Activated CD4-positive, alpha-beta T cell treated with anti-CD3 and anti-CD28 coated beads, Interleukin-2, amount 10 ng/mL, durations not matched to agents 7 days and 5 days (primary cell): ENCODE data around the gene MYO18B. TPM values are rescaled to one million over a fixed set of nuclear protein-coding genes. Genes with fewer than 3 reads are reported as not detected.

Source experiments
- CTCF ChIA-PET: fragments of 350-600 bp; sonication (Branson Sonifier 250); formaldehyde crosslinking; loops from one replicate; lab custom pipeline; 2021; ENCODE audit warnings: antibody characterized with exemption; lab: Charles Lee
- POLR2A ChIA-PET: fragments of 350-600 bp; sonication (Branson Sonifier 250); formaldehyde crosslinking; loops from one replicate; lab custom pipeline; 2021; ENCODE audit warnings: antibody characterized with exemption; lab: Charles Lee
- DNase-seq: peaks from one replicate; pipeline ENCODE4 v3.0.0-alpha.2; 2020
- H3K27ac Mint-ChIP-seq: one replicate; pipeline ENCODE4 v1.8.0; 2021; ENCODE audit warnings: mild to moderate bottlenecking, moderate library complexity, mixed read lengths
- H3K27me3 Mint-ChIP-seq: one replicate; pipeline ENCODE4 v1.8.0; 2021; ENCODE audit warnings: mixed read lengths
- H3K36me3 Mint-ChIP-seq: one replicate; pipeline ENCODE4 v1.8.0; 2021; ENCODE audit warnings: low read depth, mixed read lengths
- H3K4me1 Mint-ChIP-seq: one replicate; pipeline ENCODE4 v1.8.0; 2021; ENCODE audit warnings: mixed read lengths
- H3K4me3 Mint-ChIP-seq: one replicate; pipeline ENCODE4 v1.8.0; 2021; ENCODE audit warnings: mild to moderate bottlenecking, moderate library complexity, mixed read lengths
- H3K9me3 Mint-ChIP-seq: one replicate; pipeline ENCODE4 v1.8.0; 2021; ENCODE audit warnings: mixed read lengths
- total RNA-seq, 2 experiments: library from RNA; stranded (reverse); gene quantifications; one replicate each; pipeline ENCODE4 v1.2.3, GENCODE V29; 2021

MYO18B gene
- total RNA-seq, 2 experiments from 2014 or later = 2.0 TPM

DNA sequence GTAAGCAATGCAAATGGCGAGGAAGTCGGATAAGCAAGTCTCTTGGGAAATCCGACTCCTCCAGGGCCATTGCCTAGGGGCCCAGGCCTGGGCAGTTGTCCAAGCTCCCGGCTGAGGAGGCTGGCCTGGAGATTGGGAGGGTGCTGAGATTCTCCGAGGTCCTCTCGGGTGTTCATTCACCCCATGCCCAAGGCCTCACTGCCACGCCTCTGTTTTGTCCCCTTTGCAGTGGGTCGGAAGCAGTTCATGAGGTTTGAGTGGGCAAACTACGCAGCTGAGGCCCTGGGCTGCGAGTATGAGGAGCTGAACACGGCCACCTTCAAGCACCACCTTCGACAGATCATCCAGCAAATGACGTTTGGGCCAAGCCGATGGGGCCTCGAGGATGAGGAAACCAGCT lies 81.3 kb downstream of the MYO18B start:
- no peak overlapping the region for H3K4me3 Mint-ChIP-seq
- H3K9me3 Mint-ChIP-seq = no peaks in the 10 kb centered on the region
- DNase-seq = no peak
- peaks cover 7% of the 10 kb centered on the region for H3K27me3 Mint-ChIP-seq
- no peaks in the 10 kb centered on the region for H3K36me3 Mint-ChIP-seq
- H3K27ac Mint-ChIP-seq = no peak overlapping the region
- H3K4me1 Mint-ChIP-seq = no peaks in the 10 kb centered on the region
- ChIA-PET POLR2A (no interaction called here), CTCF (no interaction called here)

GRCh38 chr22:25824828-25825423 lies 82.9 kb downstream of the MYO18B start:
- no peak for DNase-seq
- no peaks in the 10 kb centered on the region for H3K9me3 Mint-ChIP-seq
- H3K27me3 Mint-ChIP-seq = peaks cover 5% of the 10 kb centered on the region
- H3K4me1 Mint-ChIP-seq = no peaks in the 10 kb centered on the region
- POLR2A ChIA-PET = no interaction called here
- H3K4me3 Mint-ChIP-seq = no peak overlapping the region
- no peaks in the 10 kb centered on the region for H3K36me3 Mint-ChIP-seq
- CTCF ChIA-PET = no interaction called here
- no peak overlapping the region for H3K27ac Mint-ChIP-seq

- ChIA-PET CTCF (interaction anchor here (0.6 kb wide), 1 partner anchor 19 kb away, joined by 4 read pairs; no protein-coding TSS in a partner anchor), POLR2A (no interaction called here)
- H3K4me3 Mint-ChIP-seq = no peak overlapping the region
- no peak for DNase-seq
- no peak overlapping the region for H3K27ac Mint-ChIP-seq
- no peaks in the 10 kb centered on the region for H3K36me3 Mint-ChIP-seq
- H3K9me3 Mint-ChIP-seq = no peaks in the 10 kb centered on the region
- H3K27me3 Mint-ChIP-seq = no peaks in the 10 kb centered on the region
- H3K4me1 Mint-ChIP-seq = no peaks in the 10 kb centered on the region
Observed at GRCh38 chr22:25827415-25827814, 85.4 kb downstream of the MYO18B start.

DNA sequence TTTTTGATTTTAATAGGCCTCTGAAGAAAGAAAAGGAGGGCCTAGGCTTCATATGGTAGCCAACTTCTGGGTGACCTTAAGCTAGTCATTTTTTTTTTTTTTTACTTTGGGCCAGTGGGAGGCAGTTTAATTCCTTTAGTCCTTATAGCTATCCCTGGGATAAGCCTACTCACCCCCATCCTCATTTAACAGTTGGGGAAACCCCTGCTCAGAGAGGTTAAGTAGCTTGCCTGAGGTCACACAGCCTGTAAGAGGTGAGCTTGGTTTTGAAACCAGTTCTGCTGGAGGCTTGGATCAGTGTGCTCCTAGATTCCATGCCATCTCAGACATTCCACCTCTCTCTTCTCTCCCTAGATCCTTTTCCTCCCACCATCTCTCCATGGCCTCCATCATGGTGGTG lies 86.4 kb downstream of the MYO18B start:
- Mint-ChIP-seq H3K27ac (no peak overlapping the region), H3K36me3 (no peaks in the 10 kb centered on the region), H3K4me1 (no peaks in the 10 kb centered on the region), H3K9me3 (no peaks in the 10 kb centered on the region), H3K27me3 (no peaks in the 10 kb centered on the region), H3K4me3 (no peak overlapping the region)
- no peak for DNase-seq
- ChIA-PET POLR2A (no interaction called here), CTCF (no interaction called here)

- H3K27ac Mint-ChIP-seq = no peak overlapping the region
- POLR2A ChIA-PET = no interaction called here
- no peak for DNase-seq
- H3K4me1 Mint-ChIP-seq = no peaks in the 10 kb centered on the region
- CTCF ChIA-PET = interaction anchor here (0.6 to 1.7 kb wide), 2 partner anchors 11 to 704 kb away, joined by 3 read pairs; no protein-coding TSS in a partner anchor
- H3K27me3 Mint-ChIP-seq = no peaks in the 10 kb centered on the region
- H3K36me3 Mint-ChIP-seq = no peaks in the 10 kb centered on the region
- no peaks in the 10 kb centered on the region for H3K9me3 Mint-ChIP-seq
- no peak overlapping the region for H3K4me3 Mint-ChIP-seq
Observed at GRCh38 chr22:25829237-25829636, 87.2 kb downstream of the MYO18B start.

DNA sequence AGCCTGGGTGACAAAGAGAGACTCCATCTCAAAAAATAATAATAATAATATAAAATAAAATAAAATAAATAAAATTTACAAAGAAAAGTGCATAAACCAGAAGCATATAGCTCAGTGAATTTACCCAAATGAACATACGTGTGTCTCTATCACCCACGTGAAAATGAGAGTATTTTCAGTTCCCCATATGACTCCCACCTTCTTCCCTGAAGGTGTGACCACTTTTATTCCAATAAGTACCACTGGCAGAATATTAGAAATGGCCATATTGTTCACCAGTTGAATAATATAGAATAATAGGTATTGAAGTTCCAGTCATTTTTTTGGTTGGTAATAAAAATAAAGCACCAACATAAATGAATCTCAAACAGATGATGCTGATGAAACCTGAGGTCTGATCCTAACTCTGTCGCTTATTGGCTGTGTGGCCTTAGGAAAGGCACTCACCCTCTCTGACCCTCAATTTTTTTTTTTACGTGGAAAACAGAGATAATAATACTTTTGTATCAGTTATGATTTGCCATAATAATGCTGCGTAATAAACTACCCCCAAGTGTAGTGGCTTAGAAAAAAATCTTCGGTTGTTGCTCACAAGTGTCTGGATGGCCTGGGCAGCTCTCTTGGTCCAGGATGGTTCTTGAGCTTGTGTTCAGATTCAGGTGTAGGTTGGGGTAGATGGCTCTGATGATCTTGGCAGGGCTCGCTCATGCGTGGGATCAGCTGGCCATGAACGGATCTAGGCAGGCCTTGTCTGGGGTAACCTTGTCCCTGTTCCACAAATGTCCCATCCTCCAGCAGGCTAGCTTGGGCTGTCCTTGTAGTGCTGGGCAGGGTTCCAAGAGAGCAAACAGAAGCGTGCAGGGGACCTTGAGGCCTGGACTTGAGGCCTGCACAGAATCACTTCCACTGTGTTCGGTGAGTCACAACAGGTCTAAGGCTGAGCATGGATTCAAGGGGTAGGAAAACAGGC lies 88.1 kb downstream of the MYO18B start:
- CTCF ChIA-PET = interaction anchor here (0.6 to 1.7 kb wide), 2 partner anchors 10 to 705 kb away, joined by 3 read pairs; no protein-coding TSS in a partner anchor
- H3K9me3 Mint-ChIP-seq = no peaks in the 10 kb centered on the region

GRCh38 chr22:25833091-25833490 lies 91.1 kb downstream of the MYO18B start:
- Mint-ChIP-seq H3K27me3 (no peaks in the 10 kb centered on the region), H3K4me1 (no peaks in the 10 kb centered on the region), H3K4me3 (no peak overlapping the region), H3K36me3 (no peaks in the 10 kb centered on the region), H3K27ac (no peak overlapping the region), H3K9me3 (no peaks in the 10 kb centered on the region)
- DNase-seq = no peak
- ChIA-PET CTCF (no interaction called here), POLR2A (no interaction called here)

More for the DNA sequence above, 88.1 kb downstream of the MYO18B start:
- Mint-ChIP-seq H3K27me3 (no peaks in the 10 kb centered on the region), H3K4me3 (no peak overlapping the region), H3K36me3 (no peaks in the 10 kb centered on the region), H3K4me1 (no peaks in the 10 kb centered on the region), H3K27ac (no peak overlapping the region)
- POLR2A ChIA-PET = interaction anchor here (0.6 kb wide), 1 partner anchor 29 kb away, joined by 4 read pairs; no protein-coding TSS in a partner anchor
- no peak for DNase-seq

GRCh38 chr22:25833676-25834075 lies 91.7 kb downstream of the MYO18B start:
- POLR2A ChIA-PET = no interaction called here
- CTCF ChIA-PET = no interaction called here

GRCh38 chr22:25834490-25834889 lies 92.5 kb downstream of the MYO18B start:
- Mint-ChIP-seq H3K9me3 (no peaks in the 10 kb centered on the region), H3K36me3 (no peaks in the 10 kb centered on the region), H3K4me3 (no peak overlapping the region), H3K27ac (no peak overlapping the region), H3K4me1 (no peaks in the 10 kb centered on the region), H3K27me3 (no peaks in the 10 kb centered on the region)
- DNase-seq = no peak
- ChIA-PET POLR2A (no interaction called here), CTCF (no interaction called here)

More at GRCh38 chr22:25833676-25834075, 91.7 kb downstream of the MYO18B start:
- H3K4me1 Mint-ChIP-seq = no peaks in the 10 kb centered on the region
- no peak for DNase-seq
- no peaks in the 10 kb centered on the region for H3K36me3 Mint-ChIP-seq
- H3K27me3 Mint-ChIP-seq = no peaks in the 10 kb centered on the region
- H3K9me3 Mint-ChIP-seq = no peaks in the 10 kb centered on the region
- H3K4me3 Mint-ChIP-seq = no peak overlapping the region
- no peak overlapping the region for H3K27ac Mint-ChIP-seq

DNA sequence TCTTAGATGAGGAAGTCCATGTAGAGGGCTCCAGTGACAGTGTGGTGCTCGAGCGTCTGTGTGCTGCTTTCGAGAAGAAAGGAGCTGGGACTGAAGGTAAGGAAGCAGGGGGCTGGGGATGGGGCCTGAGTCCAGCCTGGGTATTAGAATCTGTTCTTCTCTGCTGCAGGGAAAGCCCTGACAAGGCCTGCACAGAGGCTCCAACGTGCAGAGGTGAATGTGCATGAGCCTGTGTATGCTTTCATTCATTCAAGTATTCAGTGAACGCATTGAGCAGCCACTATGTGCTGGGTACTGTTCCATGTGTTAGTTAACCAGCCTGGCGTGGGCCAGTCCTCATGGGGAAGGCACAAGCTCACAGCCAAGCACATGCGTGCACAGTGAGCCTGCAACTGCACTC lies 93.4 kb downstream of the MYO18B start:
- H3K27ac Mint-ChIP-seq = no peak overlapping the region
- CTCF ChIA-PET = no interaction called here
- H3K9me3 Mint-ChIP-seq = no peaks in the 10 kb centered on the region
- POLR2A ChIA-PET = no interaction called here
- no peaks in the 10 kb centered on the region for H3K4me1 Mint-ChIP-seq
- no peaks in the 10 kb centered on the region for H3K27me3 Mint-ChIP-seq
- DNase-seq = no peak
- H3K4me3 Mint-ChIP-seq = no peak overlapping the region
- H3K36me3 Mint-ChIP-seq = no peaks in the 10 kb centered on the region

DNA sequence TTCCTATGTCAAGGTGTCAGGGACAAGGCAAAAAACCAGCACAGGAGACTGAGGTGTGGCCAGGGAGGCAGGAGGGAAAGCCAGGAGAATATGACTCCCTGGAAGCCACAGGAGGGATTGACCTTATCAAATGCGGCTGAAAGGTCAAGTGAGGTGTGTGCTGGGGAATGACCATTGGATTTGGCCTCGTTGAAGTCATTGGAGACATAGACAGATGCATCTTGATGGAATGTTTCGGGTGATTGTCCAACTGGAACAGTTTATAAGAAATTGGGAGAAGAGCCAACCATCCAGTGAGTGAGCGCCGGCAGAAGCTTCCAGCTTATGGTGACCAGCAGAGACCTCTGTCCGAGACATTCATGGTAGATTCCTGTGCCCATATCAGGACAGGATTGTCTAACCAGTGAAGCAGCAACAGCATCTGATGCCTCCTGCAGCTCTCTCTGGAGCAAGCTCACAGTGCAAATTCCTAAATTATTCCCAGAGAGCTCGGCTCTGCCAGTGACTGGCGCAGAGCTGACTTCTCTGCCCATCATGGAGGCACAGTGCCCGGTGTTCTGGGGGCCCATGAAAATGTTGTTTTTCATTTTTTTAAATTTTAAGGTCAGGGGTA lies 95.4 kb downstream of the MYO18B start:
- H3K36me3 Mint-ChIP-seq = no peaks in the 10 kb centered on the region
- DNase-seq = no peak
- no peaks in the 10 kb centered on the region for H3K4me1 Mint-ChIP-seq
- ChIA-PET CTCF (interaction anchor here (0.5 to 0.9 kb wide), 2 partner anchors 11 to 27 kb away, joined by 3 to 5 read pairs; no protein-coding TSS in a partner anchor), POLR2A (no interaction called here)
- no peak overlapping the region for H3K4me3 Mint-ChIP-seq
- no peak overlapping the region for H3K27ac Mint-ChIP-seq
- H3K27me3 Mint-ChIP-seq = no peaks in the 10 kb centered on the region
- H3K9me3 Mint-ChIP-seq = no peaks in the 10 kb centered on the region

DNA sequence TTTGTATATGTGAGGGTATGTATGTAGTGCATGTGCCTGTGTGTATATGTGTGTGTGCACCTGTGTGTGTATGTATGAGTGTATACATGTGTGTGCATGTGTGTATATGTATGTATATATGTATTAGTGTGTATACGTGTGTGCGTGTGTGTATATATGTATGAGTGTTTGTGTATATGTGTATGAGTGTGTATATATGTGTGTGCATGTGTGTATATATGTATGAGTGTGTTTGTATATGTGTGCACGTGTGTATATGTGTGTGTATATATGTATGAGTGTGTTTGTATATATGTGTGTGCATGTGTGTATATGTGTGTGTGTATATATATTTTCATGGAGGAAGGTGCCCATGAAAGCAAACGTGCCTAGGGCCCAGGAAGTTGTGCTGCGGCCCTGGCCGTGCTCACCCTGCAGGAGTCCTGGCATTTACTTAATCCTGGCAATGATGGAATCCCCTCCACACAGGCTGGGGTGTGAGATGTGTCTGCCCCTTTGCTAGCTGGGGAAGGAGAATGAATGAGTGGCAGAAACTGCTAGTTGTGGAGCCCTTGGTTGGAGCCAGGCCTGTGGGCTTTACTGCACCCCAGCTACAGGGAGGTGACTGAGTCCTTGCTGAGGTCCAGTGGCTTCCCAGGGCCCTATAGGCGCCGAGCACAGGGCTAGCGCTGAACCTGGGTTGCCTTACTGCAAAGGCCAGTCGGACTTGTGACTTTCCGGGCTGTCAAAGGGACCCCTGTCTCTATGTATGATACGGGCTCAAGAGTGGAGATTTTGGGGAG lies 97.2 kb downstream of the MYO18B start:
- Mint-ChIP-seq H3K4me3 (no peak overlapping the region), H3K27ac (no peak overlapping the region), H3K4me1 (no peaks in the 10 kb centered on the region), H3K27me3 (no peaks in the 10 kb centered on the region), H3K36me3 (no peaks in the 10 kb centered on the region), H3K9me3 (no peaks in the 10 kb centered on the region)
- ChIA-PET POLR2A (no interaction called here), CTCF (interaction anchor here (1.3 kb wide), 1 partner anchor 9 kb away, joined by 3 read pairs; no protein-coding TSS in a partner anchor)
- no peak for DNase-seq
